ENCODE results near the gene MEIS2.

- TF ChIP-seq, protein P1, sequence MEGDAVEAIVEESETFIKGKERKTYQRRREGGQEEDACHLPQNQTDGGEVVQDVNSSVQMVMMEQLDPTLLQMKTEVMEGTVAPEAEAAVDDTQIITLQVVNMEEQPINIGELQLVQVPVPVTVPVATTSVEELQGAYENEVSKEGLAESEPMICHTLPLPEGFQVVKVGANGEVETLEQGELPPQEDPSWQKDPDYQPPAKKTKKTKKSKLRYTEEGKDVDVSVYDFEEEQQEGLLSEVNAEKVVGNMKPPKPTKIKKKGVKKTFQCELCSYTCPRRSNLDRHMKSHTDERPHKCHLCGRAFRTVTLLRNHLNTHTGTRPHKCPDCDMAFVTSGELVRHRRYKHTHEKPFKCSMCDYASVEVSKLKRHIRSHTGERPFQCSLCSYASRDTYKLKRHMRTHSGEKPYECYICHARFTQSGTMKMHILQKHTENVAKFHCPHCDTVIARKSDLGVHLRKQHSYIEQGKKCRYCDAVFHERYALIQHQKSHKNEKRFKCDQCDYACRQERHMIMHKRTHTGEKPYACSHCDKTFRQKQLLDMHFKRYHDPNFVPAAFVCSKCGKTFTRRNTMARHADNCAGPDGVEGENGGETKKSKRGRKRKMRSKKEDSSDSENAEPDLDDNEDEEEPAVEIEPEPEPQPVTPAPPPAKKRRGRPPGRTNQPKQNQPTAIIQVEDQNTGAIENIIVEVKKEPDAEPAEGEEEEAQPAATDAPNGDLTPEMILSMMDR (IDR thresholded peaks at IDR 0.05): no peak
- TF ChIP-seq POLR2A (IDR thresholded peaks at IDR 0.05): no peak
Observed at GRCh38 chr15:36867436-36867835, 232.9 kb downstream of the MEIS2 start.

Data from thyroid gland (tissue), 4 donors.